HG03060 (cell line): ENCODE results near the gene PTPRT.

Experiments used
- ATAC-seq: cut with Tn5 transposase; IDR thresholded peaks from one replicate; pipeline ENCODE4 v1.9.1; 2021; ENCODE audit warnings: low read depth, moderate number of reproducible peaks; ENCODE audit not compliant: unreplicated experiment

Gene PTPRT

GRCh38 chr20:42510686-42511085, 679.0 kb downstream of the PTPRT start:
- no peak for ATAC-seq

- no peak for ATAC-seq
Measured at GRCh38 chr20:42507874-42508273, 681.8 kb downstream of the PTPRT start.

- no peak for ATAC-seq
Measured at GRCh38 chr20:42506397-42506796, 683.3 kb downstream of the PTPRT start.

- no peak for ATAC-seq
Measured at GRCh38 chr20:42502591-42502990, 687.1 kb downstream of the PTPRT start.

GRCh38 chr20:42496595-42496994, 693.1 kb downstream of the PTPRT start:
- no peak for ATAC-seq

GRCh38 chr20:42494290-42494689, 695.4 kb downstream of the PTPRT start:
- no peak for ATAC-seq

GRCh38 chr20:42493001-42493400, 696.7 kb downstream of the PTPRT start:
- ATAC-seq = no peak

- no peak for ATAC-seq
Measured at GRCh38 chr20:42492290-42492689, 697.4 kb downstream of the PTPRT start.

- ATAC-seq = no peak
Measured at GRCh38 chr20:42485556-42485955, 704.1 kb downstream of the PTPRT start.

GRCh38 chr20:42484790-42485375, 704.8 kb downstream of the PTPRT start:
- ATAC-seq = no peak

- ATAC-seq = no peak
Measured at GRCh38 chr20:42484335-42484734, 705.4 kb downstream of the PTPRT start.

GRCh38 chr20:42483730-42484303, 705.9 kb downstream of the PTPRT start:
- ATAC-seq = no peak

- ATAC-seq = no peak
Measured at GRCh38 chr20:42482808-42483207, 706.9 kb downstream of the PTPRT start.

- no peak for ATAC-seq
Measured at GRCh38 chr20:42475773-42476172, 713.9 kb downstream of the PTPRT start.

- no peak for ATAC-seq
Measured at GRCh38 chr20:42474646-42475045, 715.1 kb downstream of the PTPRT start.

- no peak for ATAC-seq
Measured at GRCh38 chr20:42472198-42472597, 717.5 kb downstream of the PTPRT start.

GRCh38 chr20:42461965-42462593, 727.6 kb downstream of the PTPRT start:
- no peak for ATAC-seq

- ATAC-seq = no peak
Measured at GRCh38 chr20:42461291-42461690, 728.4 kb downstream of the PTPRT start.

GRCh38 chr20:42447270-42447669, 742.4 kb downstream of the PTPRT start:
- ATAC-seq = no peak

GRCh38 chr20:42444799-42445198, 744.9 kb downstream of the PTPRT start:
- ATAC-seq = no peak

GRCh38 chr20:42443200-42443599, 746.5 kb downstream of the PTPRT start:
- no peak for ATAC-seq

GRCh38 chr20:42442716-42443115, 747.0 kb downstream of the PTPRT start:
- ATAC-seq = no peak
